NCI-H1436 (cell line): ENCODE measurements around the gene ZNF154.
"Not testable (repeated sequence)": the region's sequence is repeated elsewhere in the genome, so short reads cannot be mapped to it uniquely, and the experiment has no call there.

ENCODE experiments used
- DNase-seq: peaks from one replicate; lab custom pipeline; 2025; lab: John Stamatoyannopoulos, UW

ZNF154 gene

GRCh38 chr19:57708641-57709361, at the start of gene ZNF154:
ZNF154 (minus strand) TSS chr19:57709204; CDS start chr19:57708971, 233 bp downstream.
- DNase-seq: no peak

DNA sequence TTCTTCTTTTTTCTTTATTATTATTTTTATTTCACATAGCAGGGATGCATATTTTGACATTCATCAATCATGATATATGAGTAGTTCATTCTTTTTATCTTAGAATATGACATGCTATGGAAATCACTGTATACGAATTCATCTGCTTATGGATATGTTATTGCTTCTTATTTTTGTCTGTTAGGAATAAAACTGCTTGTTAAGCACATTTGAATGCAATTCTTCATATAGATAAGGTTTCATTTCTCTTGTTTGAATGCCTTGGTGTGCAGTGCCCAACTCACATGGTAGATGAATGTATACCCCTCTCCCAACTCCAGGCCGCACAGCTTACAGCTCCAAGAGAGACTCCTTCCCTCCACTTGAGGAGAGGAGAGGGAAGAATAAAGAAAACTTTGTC, 48.9 kb upstream of the ZNF154 start:
- DNase-seq: no peak

GRCh38 chr19:57755031-57755430, 46.0 kb upstream of the ZNF154 start:
- DNase-seq: no peak

DNA sequence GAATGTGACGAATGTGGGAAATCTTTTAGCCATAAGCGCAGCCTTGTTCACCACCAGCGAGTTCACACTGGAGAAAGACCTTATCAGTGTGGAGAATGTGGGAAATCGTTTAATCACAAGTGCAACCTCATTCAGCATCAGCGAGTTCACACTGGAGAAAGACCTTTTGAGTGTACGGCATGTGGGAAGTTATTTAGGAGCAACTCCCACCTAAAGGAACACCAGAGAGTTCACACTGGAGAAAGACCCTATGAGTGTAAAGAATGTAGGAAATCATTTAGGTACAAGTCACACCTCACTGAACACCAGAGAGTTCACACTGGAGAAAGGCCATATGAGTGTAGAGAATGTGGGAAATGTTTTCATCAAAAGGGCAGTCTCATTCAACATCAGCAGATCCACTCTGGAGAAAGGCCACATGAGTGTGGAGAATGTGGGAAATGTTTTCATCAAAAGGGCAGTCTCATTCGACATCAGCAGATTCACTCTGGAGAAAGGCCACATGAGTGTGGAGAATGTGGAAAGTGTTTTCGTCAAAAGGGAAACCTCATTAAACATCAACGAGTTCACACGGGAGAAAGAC, 45.2 kb upstream of the ZNF154 start:
- DNase-seq: no peak

- DNase-seq: no peak
Measured at GRCh38 chr19:57748029-57748428, 39.0 kb upstream of the ZNF154 start.

DNA sequence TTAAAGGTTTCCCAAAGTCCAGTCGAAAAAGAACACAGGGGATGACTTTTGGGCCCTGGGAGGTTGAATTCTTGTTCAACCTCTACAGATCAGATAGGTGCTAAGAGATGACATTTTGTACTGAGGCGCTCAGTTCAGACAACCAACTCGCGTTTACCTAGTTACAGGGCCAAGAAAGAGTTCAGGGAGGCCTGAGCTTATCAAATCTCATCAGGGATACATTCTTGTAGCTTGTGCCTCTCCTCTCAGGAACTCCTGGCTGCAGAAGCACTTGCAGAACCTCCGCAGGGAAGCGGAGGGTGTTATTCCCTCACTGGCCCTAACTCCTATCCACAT, 38.4 kb upstream of the ZNF154 start:
- DNase-seq: no peak

DNA sequence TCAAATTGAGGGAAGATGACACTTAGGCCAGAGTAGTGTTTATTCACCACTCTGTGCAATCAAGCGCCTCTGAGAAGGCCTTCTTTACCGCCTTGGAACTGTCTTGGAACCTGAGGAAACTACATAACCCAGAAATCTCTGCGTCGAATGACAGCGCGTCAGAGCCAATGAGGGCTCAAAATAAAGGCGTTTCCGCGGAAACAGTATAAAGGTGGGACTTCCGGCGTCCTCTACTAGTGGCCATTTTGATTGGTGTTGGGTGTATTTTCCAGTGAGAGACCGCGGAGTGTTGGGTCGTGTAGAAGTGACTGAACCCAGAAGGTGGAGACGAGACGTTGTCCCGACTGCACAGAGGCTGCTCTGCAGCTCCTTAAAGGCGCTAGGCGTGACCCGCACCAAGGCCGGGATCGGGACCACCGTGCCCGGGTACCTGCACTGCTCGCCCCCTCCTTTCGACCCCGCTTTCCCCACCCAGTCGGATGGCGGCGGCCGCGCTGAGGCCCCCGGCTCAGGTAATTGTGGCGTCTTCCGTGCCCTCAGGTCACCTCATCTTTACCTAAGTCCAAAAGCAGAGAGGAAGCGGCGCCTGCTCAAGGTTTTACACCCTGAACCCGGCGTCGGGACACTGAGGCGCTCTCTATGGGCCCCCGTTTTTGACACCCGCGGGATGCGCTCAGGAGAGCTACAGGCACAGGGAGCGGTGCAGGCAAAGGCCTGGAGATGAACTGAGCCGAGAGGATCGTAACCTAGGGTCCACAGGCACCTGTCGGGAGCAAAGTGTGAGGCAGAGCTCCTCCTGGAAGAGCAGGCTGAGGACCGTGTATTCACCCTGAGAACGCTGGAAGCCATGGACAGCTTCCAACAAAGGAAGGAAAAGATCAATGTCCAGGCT, 37.8 kb upstream of the ZNF154 start, which contains the start of gene ZNF776:
Gene ZNF776, plus strand, starts transcription at position 236 of the 892 bp plus-strand sequence. Its CDS starts 244 bp downstream, at position 480.
- peak; percentile 95 for DNase-seq

DNA sequence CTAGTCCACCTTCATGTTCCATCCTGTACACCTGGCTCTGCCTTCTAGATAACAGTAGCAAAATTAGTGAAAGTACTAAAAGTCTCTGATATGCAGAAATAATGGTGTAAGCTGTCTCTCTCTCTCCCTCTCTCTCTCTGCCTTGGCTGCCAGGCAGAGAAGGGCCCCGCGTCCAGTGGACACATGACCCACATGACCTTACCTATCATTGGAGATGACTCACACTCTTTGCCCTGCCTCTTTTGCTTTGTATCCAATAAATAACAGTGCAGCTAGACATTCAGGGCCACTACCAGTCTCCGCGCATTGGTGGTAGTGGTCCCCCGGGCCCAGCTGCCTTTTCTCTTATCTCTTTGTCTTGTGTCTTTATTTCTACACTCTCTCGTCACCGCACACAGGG, 29.8 kb upstream of the ZNF154 start:
- not testable (repeated sequence) for DNase-seq

DNA sequence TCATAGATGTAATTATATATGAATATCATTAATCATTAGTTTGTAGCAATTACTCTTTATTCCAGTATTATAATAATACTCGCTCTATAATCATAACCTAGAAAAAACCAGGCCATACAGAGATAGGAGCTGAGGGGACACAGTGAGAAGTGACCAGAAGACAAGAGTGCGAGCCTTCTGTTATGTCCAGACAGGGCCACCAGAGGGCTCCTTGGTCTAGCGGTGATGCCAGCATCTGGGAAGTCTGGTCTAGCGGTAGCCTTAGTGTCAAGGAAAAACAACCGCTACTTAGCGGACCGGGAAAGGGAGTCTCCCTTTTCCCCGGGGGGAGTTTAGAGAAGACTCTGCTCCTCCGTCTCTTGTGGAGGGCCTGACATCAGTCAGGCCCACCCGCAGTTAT, 29.3 kb upstream of the ZNF154 start:
- not testable (repeated sequence) for DNase-seq

DNA sequence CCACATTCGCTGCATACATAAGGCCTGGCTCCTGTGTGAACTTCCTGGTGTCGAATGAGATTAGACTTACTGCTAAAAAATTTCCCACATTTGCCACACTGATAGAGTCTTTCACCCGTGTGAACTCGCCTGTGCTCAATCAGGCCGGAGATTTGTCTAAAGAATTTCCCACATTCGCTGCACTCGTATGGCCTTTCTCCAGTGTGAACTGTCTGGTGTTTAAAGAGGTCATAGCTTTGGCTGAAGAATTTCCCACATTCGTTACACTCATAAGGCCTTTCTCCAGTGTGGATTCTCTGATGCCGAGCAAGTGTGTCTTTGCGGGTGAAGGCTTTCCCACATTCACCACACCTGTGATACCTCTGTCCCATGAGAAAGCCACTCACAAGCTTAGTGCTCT, 11.9 kb upstream of the ZNF154 start:
- no peak for DNase-seq

DNA sequence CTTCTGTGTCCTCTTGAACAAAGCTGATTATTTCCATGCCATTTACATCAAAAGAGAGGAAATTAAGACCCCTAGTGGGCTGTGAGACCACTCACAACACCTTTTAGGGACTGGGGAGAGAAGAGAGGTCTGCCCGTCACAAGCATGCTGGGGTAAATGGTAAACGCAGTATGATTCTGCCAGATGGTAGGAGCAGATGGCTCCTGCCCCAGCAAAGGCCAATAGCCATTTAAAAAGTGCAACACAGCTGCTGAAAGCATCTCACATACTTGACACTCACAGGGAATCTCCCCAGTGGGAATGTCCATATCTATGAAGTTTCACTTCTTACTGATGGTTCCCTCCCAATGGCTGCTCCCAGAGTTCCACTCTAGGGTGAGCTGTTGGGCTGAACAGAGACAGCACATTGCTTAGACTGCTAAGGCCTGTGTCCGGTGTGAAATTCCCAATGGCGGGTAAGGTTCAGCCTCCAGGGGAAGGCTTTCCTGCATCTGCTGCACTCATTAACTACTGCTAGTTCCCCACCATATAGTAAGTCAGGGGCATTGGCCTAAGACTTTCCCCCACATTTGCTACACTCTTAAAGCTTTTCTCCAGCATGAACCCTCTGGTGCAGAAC, 11.0 kb upstream of the ZNF154 start:
- DNase-seq: no peak

DNA sequence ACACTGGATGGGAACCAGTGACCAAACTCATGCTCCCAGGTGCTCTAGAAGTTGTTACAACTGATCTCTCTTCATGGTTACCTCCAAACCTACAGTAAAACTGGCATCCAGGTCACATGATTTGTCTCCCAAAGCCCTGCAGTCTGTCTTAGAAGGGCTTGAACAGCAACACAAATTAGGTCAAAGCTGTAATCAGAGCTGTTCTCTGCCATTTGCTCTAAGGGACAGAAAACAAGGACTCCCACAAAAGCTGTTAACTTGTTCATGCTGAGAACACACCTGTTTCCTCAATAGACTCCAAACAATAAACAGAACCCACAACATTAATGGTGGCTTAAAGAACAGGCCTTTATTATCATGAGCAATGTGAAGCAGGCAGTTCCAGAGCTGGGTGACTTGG, 10.4 kb upstream of the ZNF154 start:
- no peak for DNase-seq

DNA sequence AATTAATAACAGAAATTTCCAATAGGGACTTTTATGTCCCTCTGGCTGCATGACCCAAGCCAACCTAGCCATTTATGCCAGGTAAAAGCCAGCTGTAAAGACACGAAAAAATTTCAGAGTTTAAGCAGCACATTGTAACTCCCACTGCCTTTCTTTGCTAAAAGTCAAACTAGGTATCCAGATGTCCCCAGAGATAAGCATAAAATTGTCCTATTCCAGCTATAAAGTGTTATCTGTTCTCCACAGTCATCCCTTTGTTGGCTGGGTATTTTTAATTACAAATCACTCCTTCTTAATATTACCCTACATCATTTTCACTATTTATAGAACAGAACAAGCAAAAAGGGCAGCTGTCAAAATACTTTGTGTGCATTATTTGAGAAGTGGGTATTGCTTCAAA, 3.2 kb upstream of the ZNF154 start:
- no peak for DNase-seq

GRCh38 chr19:57709616-57710015, 612 bp upstream of the ZNF154 start:
- no peak for DNase-seq

DNA sequence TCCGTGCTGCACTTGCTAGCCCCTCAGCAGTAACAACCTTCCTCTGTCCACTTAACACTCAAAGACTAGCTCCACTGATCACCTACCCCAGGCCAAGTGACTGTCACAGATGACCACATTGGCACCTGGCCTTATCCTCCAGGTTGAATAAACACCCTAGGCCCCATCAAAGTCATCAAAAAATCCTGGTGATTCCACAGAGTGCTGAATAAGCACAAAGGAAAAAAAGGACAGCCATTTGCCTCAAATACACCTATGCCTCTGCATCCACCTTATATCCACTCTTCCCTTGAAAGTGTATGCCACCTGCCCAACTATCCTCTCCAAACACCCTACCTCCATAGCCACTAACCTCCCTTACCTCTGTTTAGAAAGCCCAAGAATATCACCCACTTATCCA, 2.7 kb downstream of the ZNF154 start:
- DNase-seq: no peak

GRCh38 chr19:57701625-57702024, 7.4 kb downstream of the ZNF154 start:
- no peak for DNase-seq

GRCh38 chr19:57689750-57690149, 19.3 kb downstream of the ZNF154 start:
- DNase-seq: no peak

DNA sequence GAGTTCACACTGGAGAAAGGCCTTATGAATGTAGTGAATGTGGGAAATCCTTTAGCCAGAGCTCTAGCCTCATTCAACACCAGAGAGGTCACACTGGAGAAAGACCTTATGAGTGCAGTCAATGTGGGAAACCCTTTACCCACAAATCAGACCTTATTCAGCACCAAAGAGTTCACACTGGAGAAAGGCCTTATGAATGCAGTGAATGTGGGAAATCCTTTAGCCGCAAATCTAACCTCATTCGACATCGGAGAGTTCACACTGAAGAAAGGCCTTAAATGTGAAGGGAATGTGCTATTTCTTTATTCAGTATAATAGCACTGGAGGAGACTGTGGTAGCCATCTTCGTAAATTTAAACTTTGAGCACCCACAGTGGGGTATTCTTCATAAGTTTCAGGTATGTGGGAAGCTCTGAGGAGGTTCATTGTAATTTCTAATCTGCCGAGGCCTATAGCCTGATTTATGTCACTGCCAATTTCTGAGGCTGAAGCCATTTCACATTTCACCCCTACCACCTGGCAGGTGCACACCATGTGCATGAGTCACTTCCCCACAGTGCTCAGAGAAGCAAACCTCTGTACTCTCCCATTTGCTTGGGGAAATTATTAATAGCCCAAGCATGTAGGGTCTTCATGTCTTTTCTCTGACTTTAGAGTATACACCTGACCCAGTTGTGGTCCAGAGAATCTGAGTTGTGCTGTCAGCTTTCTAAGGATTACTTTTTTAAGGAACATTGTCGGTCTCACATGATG, 20.8 kb downstream of the ZNF154 start:
- no peak for DNase-seq

GRCh38 chr19:57687363-57688010, 21.5 kb downstream of the ZNF154 start:
- no peak for DNase-seq

DNA sequence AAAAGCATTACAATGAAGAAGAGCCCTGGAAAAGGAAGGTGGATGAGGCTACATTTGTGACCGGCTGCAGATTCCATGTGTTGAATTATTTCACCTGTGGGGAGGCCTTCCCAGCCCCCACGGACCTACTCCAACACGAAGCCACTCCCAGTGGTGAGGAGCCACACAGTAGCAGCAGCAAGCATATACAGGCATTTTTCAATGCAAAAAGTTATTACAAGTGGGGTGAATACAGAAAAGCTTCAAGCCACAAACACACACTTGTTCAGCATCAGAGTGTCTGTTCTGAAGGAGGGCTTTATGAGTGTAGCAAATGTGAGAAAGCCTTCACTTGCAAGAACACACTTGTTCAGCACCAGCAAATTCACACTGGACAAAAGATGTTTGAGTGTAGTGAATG, 22.3 kb downstream of the ZNF154 start:
- DNase-seq: no peak

DNA sequence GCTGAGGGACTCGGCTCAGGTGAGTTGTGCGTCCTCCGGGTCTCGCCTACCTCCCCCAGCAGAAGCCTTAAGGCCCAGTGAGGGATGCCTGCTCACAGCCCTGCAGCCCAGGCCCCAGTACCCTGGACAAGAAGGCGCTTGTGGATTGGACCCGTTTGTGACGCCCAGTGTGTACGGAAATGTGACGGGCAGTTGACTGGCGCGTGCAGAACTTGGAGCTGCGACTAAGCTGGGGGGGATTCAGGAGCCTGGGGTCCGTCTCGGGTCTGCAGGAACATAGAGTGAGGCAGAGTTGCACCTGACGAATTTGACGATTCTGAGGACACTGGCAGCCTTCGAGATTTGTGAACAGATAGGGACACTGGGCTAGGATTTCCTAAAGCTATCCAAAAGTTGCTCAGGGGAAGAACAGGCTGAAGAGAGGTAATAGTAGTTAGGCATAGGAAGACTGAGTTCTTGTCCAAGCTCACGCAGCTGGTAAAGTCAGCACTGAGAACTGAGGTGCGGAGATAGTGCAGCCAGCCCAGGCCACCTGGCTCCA, 26.7 kb downstream of the ZNF154 start:
- DNase-seq: no peak
